ENCODE measurements around the gene PRDM16.

The PRDM16 gene

GRCh38 chr1:3141129-3141528, 72.1 kb downstream of the PRDM16 start:
- no peak for DNase-seq (ENCODE audit: extremely low read depth, insufficient read length)
- no peak overlapping the region for H3K4me3 ChIP-seq (replicated peaks; ENCODE audit: low read depth, low read length)
- no peak for TF ChIP-seq CTCF (IDR thresholded peaks at IDR 0.05; ENCODE audit: insufficient read depth, low read length, poor library complexity, severe bottlenecking)
- no peaks in the 10 kb centered on the region for H3K27me3 ChIP-seq (replicated peaks; ENCODE audit: control insufficient read depth, insufficient read depth, low read length)
- no peaks in the 10 kb centered on the region for H3K36me3 ChIP-seq (ENCODE audit: control insufficient read depth, insufficient read depth, low read length)

- no peak for DNase-seq (ENCODE audit: extremely low read depth, insufficient read length)
- no peak overlapping the region for H3K4me3 ChIP-seq (replicated peaks; ENCODE audit: low read depth, low read length)
- no peaks in the 10 kb centered on the region for H3K27me3 ChIP-seq (replicated peaks; ENCODE audit: control insufficient read depth, insufficient read depth, low read length)
- no peak for TF ChIP-seq CTCF (IDR thresholded peaks at IDR 0.05; ENCODE audit: insufficient read depth, low read length, poor library complexity, severe bottlenecking)
- H3K36me3 ChIP-seq (ENCODE audit: control insufficient read depth, insufficient read depth, low read length), result no peaks in the 10 kb centered on the region
These were observed 72.8 kb downstream of the PRDM16 start for GRCh38 chr1:3141836-3142235.

GRCh38 chr1:3142236-3142635, 73.2 kb downstream of the PRDM16 start:
- H3K36me3 ChIP-seq (ENCODE audit: control insufficient read depth, insufficient read depth, low read length), result no peaks in the 10 kb centered on the region
- no peak overlapping the region for H3K4me3 ChIP-seq (replicated peaks; ENCODE audit: low read depth, low read length)
- no peak for DNase-seq (ENCODE audit: extremely low read depth, insufficient read length)
- no peak for TF ChIP-seq CTCF (IDR thresholded peaks at IDR 0.05; ENCODE audit: insufficient read depth, low read length, poor library complexity, severe bottlenecking)
- H3K27me3 ChIP-seq (replicated peaks; ENCODE audit: control insufficient read depth, insufficient read depth, low read length), result no peaks in the 10 kb centered on the region

GRCh38 chr1:3142751-3143150, 73.7 kb downstream of the PRDM16 start:
- no peaks in the 10 kb centered on the region for H3K27me3 ChIP-seq (replicated peaks; ENCODE audit: control insufficient read depth, insufficient read depth, low read length)
- TF ChIP-seq CTCF (IDR thresholded peaks at IDR 0.05; ENCODE audit: insufficient read depth, low read length, poor library complexity, severe bottlenecking), result no peak
- H3K36me3 ChIP-seq (ENCODE audit: control insufficient read depth, insufficient read depth, low read length), result no peaks in the 10 kb centered on the region
- DNase-seq (ENCODE audit: extremely low read depth, insufficient read length), result no peak
- no peak overlapping the region for H3K4me3 ChIP-seq (replicated peaks; ENCODE audit: low read depth, low read length)

- DNase-seq (ENCODE audit: extremely low read depth, insufficient read length), result no peak
- no peaks in the 10 kb centered on the region for H3K27me3 ChIP-seq (replicated peaks; ENCODE audit: control insufficient read depth, insufficient read depth, low read length)
- H3K36me3 ChIP-seq (ENCODE audit: control insufficient read depth, insufficient read depth, low read length), result no peaks in the 10 kb centered on the region
- TF ChIP-seq CTCF (IDR thresholded peaks at IDR 0.05; ENCODE audit: insufficient read depth, low read length, poor library complexity, severe bottlenecking), result no peak
- H3K4me3 ChIP-seq (replicated peaks; ENCODE audit: low read depth, low read length), result no peak overlapping the region
These were observed 76.7 kb downstream of the PRDM16 start for GRCh38 chr1:3145532-3146325.

Data from GM06990 (cell line).